GM23338 (cell line): Measurements from ENCODE around the gene CD46. TPM values are rescaled to one million over a fixed set of nuclear protein-coding genes. Genes with fewer than 3 reads are reported as not detected.

ENCODE experiments used
- ATAC-seq: fragments of 200-7000 bp; cut with Tn5 transposase; 3 replicates; pipeline ENCODE4 v1.9.1; 2020
- DNase-seq: peaks from one replicate; pipeline ENCODE4 v3.0.0-alpha.2; 2015; ENCODE audit warnings: low spot score
- H2AFZ ChIP-seq: fragments of 200-600 bp; sonication (generic); 2 replicates; pipeline ENCODE4 v1.8.0; 2016; ENCODE audit warnings: antibody characterized with exemption, mild to moderate bottlenecking, moderate library complexity
- H3F3A ChIP-seq: fragments of 200-600 bp; sonication (generic); replicated peaks from 2 replicates; pipeline ENCODE4 v1.8.0; 2017; ENCODE audit warnings: antibody characterized with exemption, mixed run types, low read depth
- H3K27ac ChIP-seq: fragments of 200-600 bp; sonication (generic); 2 replicates; pipeline ENCODE4 v1.6.1; 2016; ENCODE audit warnings: low read depth
- H3K27me3 ChIP-seq: fragments of 200-600 bp; sonication (generic); 2 replicates; pipeline ENCODE4 v1.8.0; 2016; ENCODE audit warnings: mild to moderate bottlenecking, mixed run types, moderate library complexity; ENCODE audit not compliant: insufficient read depth
- H3K36me3 ChIP-seq: fragments of 200-600 bp; sonication (generic); 2 replicates; pipeline ENCODE4 v1.8.0; 2016; ENCODE audit warnings: mild to moderate bottlenecking; ENCODE audit not compliant: insufficient read depth
- H3K4me1 ChIP-seq: fragments of 200-600 bp; sonication (generic); 2 replicates; pipeline ENCODE4 v1.8.0; 2016; ENCODE audit warnings: mild to moderate bottlenecking, moderate library complexity; ENCODE audit not compliant: insufficient read depth
- H3K4me2 ChIP-seq: fragments of 200-600 bp; sonication (generic); 2 replicates; pipeline ENCODE4 v1.7.1; 2017; ENCODE audit warnings: mixed run types
- H3K4me3 ChIP-seq: fragments of 200-600 bp; sonication (generic); 2 replicates; pipeline ENCODE4 v1.6.1; 2016; ENCODE audit warnings: mixed run types
- H3K79me2 ChIP-seq: fragments of 200-600 bp; sonication (generic); replicated peaks from 2 replicates; pipeline ENCODE4 v1.8.0; 2017; ENCODE audit warnings: mild to moderate bottlenecking; ENCODE audit not compliant: insufficient read depth
- H3K9me2 ChIP-seq: fragments of 200-600 bp; sonication (generic); 2 replicates; pipeline ENCODE4 v1.8.0; 2017; ENCODE audit not compliant: insufficient read depth
- H4K20me1 ChIP-seq: fragments of 200-600 bp; sonication (generic); replicated peaks from 2 replicates; pipeline ENCODE4 v1.8.0; 2017; ENCODE audit warnings: mild to moderate bottlenecking; ENCODE audit not compliant: insufficient read depth
- H3K27ac Mint-ChIP-seq: 2 replicates; pipeline ENCODE4 v1.8.0; 2020; ENCODE audit warnings: inconsistent platforms, mild to moderate bottlenecking, moderate library complexity, mixed read lengths
- H3K27me3 Mint-ChIP-seq: 3 replicates; pipeline ENCODE4 v1.8.0; 2022; ENCODE audit warnings: low read depth, mild to moderate bottlenecking, moderate library complexity, mixed read lengths, inconsistent platforms; ENCODE audit not compliant: insufficient read depth, poor library complexity
- H3K36me3 Mint-ChIP-seq: 3 replicates; pipeline ENCODE4 v1.8.0; 2021; ENCODE audit warnings: low read depth, mild to moderate bottlenecking, inconsistent platforms, moderate library complexity, mixed read lengths
- H3K4me1 Mint-ChIP-seq: 3 replicates; pipeline ENCODE4 v1.8.0; 2020; ENCODE audit warnings: mild to moderate bottlenecking, inconsistent platforms, mixed read lengths
- H3K4me3 Mint-ChIP-seq: 3 replicates; pipeline ENCODE4 v1.8.0; 2021; ENCODE audit warnings: moderate library complexity, mild to moderate bottlenecking, inconsistent platforms, mixed read lengths
- H3K9me3 Mint-ChIP-seq: 3 replicates; pipeline ENCODE4 v1.8.0; 2020; ENCODE audit warnings: moderate library complexity, mild to moderate bottlenecking, inconsistent platforms, mixed read lengths
- CTCF ChIP-seq, 2 experiments: fragments of 200-600 bp in 1 of 2; sonication (generic) in 1 of 2; conservative IDR thresholded peaks; 2 replicates each; pipeline versions ENCODE4 v1.5.1 to v1.6.1; 2016 to 2017; ENCODE audit warnings: antibody characterized with exemption in 2 of 2, low read depth in 2 of 2, mild to moderate bottlenecking in 2 of 2, moderate library complexity in 1 of 2
- ETS1 ChIP-seq: IDR thresholded peaks from 2 replicates; pipeline ENCODE4 v1.6.1; 2016; ENCODE audit warnings: antibody characterized with exemption
- EZH2phosphoT487 ChIP-seq: fragments of 200-600 bp; sonication (generic); IDR thresholded peaks from one replicate; pipeline ENCODE4 v1.8.1; 2018; ENCODE audit warnings: antibody characterized with exemption; ENCODE audit not compliant: unreplicated experiment
- JUNB ChIP-seq: IDR thresholded peaks from one replicate; pipeline ENCODE4 v1.6.1; 2016; ENCODE audit warnings: antibody characterized with exemption; ENCODE audit not compliant: unreplicated experiment
- POLR2AphosphoS5 ChIP-seq: IDR thresholded peaks from 2 replicates; pipeline ENCODE4 v1.6.1; 2016; ENCODE audit warnings: antibody characterized with exemption, low read depth
- REST ChIP-seq: IDR thresholded peaks from one replicate; pipeline ENCODE4 v1.6.1; 2018; ENCODE audit warnings: antibody characterized with exemption; ENCODE audit not compliant: unreplicated experiment
- STAT1 ChIP-seq: IDR thresholded peaks from one replicate; pipeline ENCODE4 v1.6.1; 2016; ENCODE audit warnings: antibody characterized with exemption; ENCODE audit not compliant: unreplicated experiment
- ZNF114 ChIP-seq: fragments of 250-450 bp; sonication (Bioruptor Pico); IDR thresholded peaks from 2 replicates; pipeline ENCODE4 v1.5.0; 2020; ENCODE audit warnings: mild to moderate bottlenecking, moderate library complexity
- polyA plus RNA-seq: library from polyadenylated mRNA; unstranded; fragments of >200 nt; fragmentation: Nextera tagmentation; extraction: Ambion mirVana; gene quantifications from 2 replicates; pipeline ENCODE4 v1.2.1, GENCODE V29; 2016
- total RNA-seq: library from RNA; depleted of rRNA; stranded (reverse); fragments of >200 nt; shearing (Covaris generic); gene quantifications from 2 replicates; pipeline ENCODE4 v1.2.3, GENCODE V29; 2014

Gene CD46
- total and polyA plus RNA-seq, 2 experiments from 2014 or later = 199 to 209 TPM

- Histone ChIP-seq H3K4me3 (no peak overlapping the region), H3K4me2 (no peak overlapping the region), H3K27me3 (no peaks in the 10 kb centered on the region), H3K4me1 (no peaks in the 10 kb centered on the region), H2AFZ (no peak overlapping the region), H3K9me2 (no peaks in the 10 kb centered on the region), H4K20me1 (peaks cover 17% of the 10 kb centered on the region; the same call in 1 of the 2 replicates), H3K27ac (no peak overlapping the region), H3K36me3 (peaks cover 16% of the 10 kb centered on the region; the same call in 1 of the 2 replicates), H3F3A (no peaks in the 10 kb centered on the region; the same call in 1 of the 2 replicates), H3K79me2 (no peaks in the 10 kb centered on the region)
- no peak for DNase-seq
- H3K4me1 Mint-ChIP-seq = no peaks in the 10 kb centered on the region
- H3K27ac Mint-ChIP-seq = no peak overlapping the region
- ATAC-seq = no peak
- H3K36me3 Mint-ChIP-seq = peaks cover 30% of the 10 kb centered on the region; the same call in 2 of the 3 replicates
- TF ChIP-seq REST (no peak), JUNB (no peak), STAT1 (no peak), POLR2AphosphoS5 (no peak), CTCF (conservative IDR thresholded peaks at IDR 0.05; ENCODE audit: low read depth in 2 of 2) (no peak), ZNF114 (CRISPR knock-in tag) (no peak), ETS1 (no peak)
- no peaks in the 10 kb centered on the region for H3K9me3 Mint-ChIP-seq
- H3K27me3 Mint-ChIP-seq = peaks cover 2% of the 10 kb centered on the region
- no peak overlapping the region for H3K4me3 Mint-ChIP-seq
Observed at GRCh38 chr1:207793327-207793726, 41.5 kb downstream of the CD46 start.

- Mint-ChIP-seq H3K9me3 (no peaks in the 10 kb centered on the region), H3K36me3 (peaks cover 24% of the 10 kb centered on the region; the same call in 2 of the 3 replicates), H3K4me1 (no peaks in the 10 kb centered on the region), H3K4me3 (no peak overlapping the region), H3K27me3 (peaks cover 6% of the 10 kb centered on the region), H3K27ac (no peak overlapping the region)
- Histone ChIP-seq H3K4me1 (no peaks in the 10 kb centered on the region), H3K36me3 (peaks cover 11% of the 10 kb centered on the region; the same call in 1 of the 2 replicates), H3K9me2 (no peaks in the 10 kb centered on the region), H3K27ac (no peak overlapping the region), H3K4me3 (no peak overlapping the region), H4K20me1 (peaks cover 17% of the 10 kb centered on the region; the same call in 1 of the 2 replicates), H3F3A (no peaks in the 10 kb centered on the region; the same call in 1 of the 2 replicates), H3K79me2 (no peaks in the 10 kb centered on the region), H3K27me3 (no peaks in the 10 kb centered on the region), H3K4me2 (no peak overlapping the region), H2AFZ (no peak overlapping the region)
- ATAC-seq = no peak
- TF ChIP-seq CTCF (conservative IDR thresholded peaks at IDR 0.05; ENCODE audit: low read depth in 2 of 2) (no peak), EZH2phosphoT487 (no peak)
- no peak for DNase-seq
Observed at GRCh38 chr1:207794861-207795260, 43.0 kb downstream of the CD46 start.
